ENCODE results near the gene RBBP5. TPM values are rescaled to one million over a fixed set of nuclear protein-coding genes. Genes with fewer than 3 reads are reported as not detected.

RBBP5 gene
- polyA plus RNA-seq, 3 donors = 4.9 to 10.2 (median 8.1) TPM

DNA sequence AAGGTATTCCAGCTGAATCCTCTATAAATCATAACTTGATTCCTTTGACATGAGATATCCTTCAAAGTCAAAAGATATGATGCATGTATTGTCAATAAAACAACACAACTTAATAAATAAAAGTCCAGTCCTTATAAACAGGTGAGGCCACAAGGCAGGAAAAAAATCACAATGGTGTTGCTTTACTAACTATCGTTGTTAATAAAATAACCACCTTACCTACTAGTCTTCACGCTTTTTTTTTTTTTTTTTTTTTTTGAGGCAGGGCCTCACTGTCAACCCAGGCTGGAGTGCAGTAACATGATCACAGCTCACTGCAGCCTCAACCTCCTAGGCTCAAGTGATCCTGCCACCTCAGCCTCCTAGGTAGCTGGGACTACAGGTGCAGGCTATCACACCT is 37.4 kb downstream of the RBBP5 start, which contains the start of gene TMEM81:
Gene TMEM81, minus strand, starts transcription at position 101 of the 400 bp plus-strand sequence. CDS start 140 bp downstream, outside the sequence.
- Histone ChIP-seq H3K4me1 (ENCODE audit: control insufficient read depth in 1 of 2, insufficient read depth in 2 of 2, low read length in 2 of 2) (no peaks in the 10 kb centered on the region), H3K4me2 (replicated peaks; ENCODE audit: extremely low read depth, low read length, poor library complexity, severe bottlenecking) (no peak within 1 kb of the TSS), H3K79me2 (ENCODE audit: insufficient read depth, low read length) (no peaks in the 10 kb centered on the region), H3K4me3 (replicated peaks in 1 of 3; ENCODE audit: low read depth in 2 of 3, low read length in 3 of 3) (no peak within 1 kb of the TSS), H3K9me3 (replicated peaks in 1 of 2; ENCODE audit: control insufficient read depth in 1 of 2, insufficient read depth in 1 of 2, low read length in 2 of 2) (no peaks in the 10 kb centered on the region), H2AFZ (ENCODE audit: insufficient read depth, low read depth, low read length, poor library complexity, severe bottlenecking) (no peak within 1 kb of the TSS), H3K9ac (ENCODE audit: insufficient read depth, low read length, poor library complexity, severe bottlenecking) (no peak within 1 kb of the TSS), H3K27me3 (ENCODE audit: control insufficient read depth in 2 of 2, insufficient read depth in 2 of 2, low read length in 2 of 2) (no peaks in the 10 kb centered on the region), H4K20me1 (ENCODE audit: insufficient read depth, low read length) (no peaks in the 10 kb centered on the region), H3K36me3 (replicated peaks in 1 of 2; ENCODE audit: control insufficient read depth in 1 of 2, insufficient read depth in 2 of 2, low read length in 2 of 2) (peaks cover 54 to 71% of the 10 kb centered on the region in 2 donors), H3K27ac (ENCODE audit: low read depth in 1 of 2, low read length in 2 of 2) (no peak within 1 kb of the TSS)
- WGBS (ENCODE audit: insufficient coverage) = 100% methylated on average over 1 of the region's 2 CpGs
- H3K9me3 Mint-ChIP-seq = no peaks in the 10 kb centered on the region
- DNase-seq = no peak
- peaks cover 52 to 64% of the 10 kb centered on the region in 2 donors for H3K36me3 Mint-ChIP-seq
- intact Hi-C loops (cut with micrococcal nuclease) = no loop called here
- H3K4me3 Mint-ChIP-seq = no peak within 1 kb of the TSS
- no peaks in the 10 kb centered on the region for H3K27me3 Mint-ChIP-seq (ENCODE audit: low read depth in 3 of 3)
- no peaks in the 10 kb centered on the region for H3K4me1 Mint-ChIP-seq
- peak within 1 kb of the TSS in 1 of 7 donors; percentile 38 for H3K27ac Mint-ChIP-seq
- TF ChIP-seq, protein P1, sequence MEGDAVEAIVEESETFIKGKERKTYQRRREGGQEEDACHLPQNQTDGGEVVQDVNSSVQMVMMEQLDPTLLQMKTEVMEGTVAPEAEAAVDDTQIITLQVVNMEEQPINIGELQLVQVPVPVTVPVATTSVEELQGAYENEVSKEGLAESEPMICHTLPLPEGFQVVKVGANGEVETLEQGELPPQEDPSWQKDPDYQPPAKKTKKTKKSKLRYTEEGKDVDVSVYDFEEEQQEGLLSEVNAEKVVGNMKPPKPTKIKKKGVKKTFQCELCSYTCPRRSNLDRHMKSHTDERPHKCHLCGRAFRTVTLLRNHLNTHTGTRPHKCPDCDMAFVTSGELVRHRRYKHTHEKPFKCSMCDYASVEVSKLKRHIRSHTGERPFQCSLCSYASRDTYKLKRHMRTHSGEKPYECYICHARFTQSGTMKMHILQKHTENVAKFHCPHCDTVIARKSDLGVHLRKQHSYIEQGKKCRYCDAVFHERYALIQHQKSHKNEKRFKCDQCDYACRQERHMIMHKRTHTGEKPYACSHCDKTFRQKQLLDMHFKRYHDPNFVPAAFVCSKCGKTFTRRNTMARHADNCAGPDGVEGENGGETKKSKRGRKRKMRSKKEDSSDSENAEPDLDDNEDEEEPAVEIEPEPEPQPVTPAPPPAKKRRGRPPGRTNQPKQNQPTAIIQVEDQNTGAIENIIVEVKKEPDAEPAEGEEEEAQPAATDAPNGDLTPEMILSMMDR (IDR thresholded peaks at IDR 0.05) = no peak

DNA sequence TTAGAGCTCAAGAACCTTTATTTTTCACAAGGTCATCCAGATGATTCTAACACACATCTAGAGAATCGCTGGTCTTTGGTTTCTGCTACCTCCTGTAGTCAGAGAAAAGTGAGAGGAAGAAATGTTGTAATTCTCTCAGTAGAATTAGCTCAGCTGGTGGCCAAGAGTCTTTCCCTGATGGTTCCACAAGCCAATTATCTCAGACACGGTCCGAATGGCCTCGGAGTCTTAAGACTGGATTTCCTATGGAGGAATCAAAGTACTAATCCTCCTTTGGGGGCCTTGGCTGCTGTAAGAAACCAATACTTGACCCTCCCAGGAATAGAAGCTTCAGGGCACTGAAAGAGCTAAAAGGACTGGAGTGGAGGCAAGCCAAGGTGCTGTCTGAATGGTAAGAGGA is 39.3 kb downstream of the RBBP5 start:
- no peaks in the 10 kb centered on the region for H3K79me2 ChIP-seq (ENCODE audit: insufficient read depth, low read length)
- H3K27ac Mint-ChIP-seq = no peak overlapping the region
- no peaks in the 10 kb centered on the region for H4K20me1 ChIP-seq (ENCODE audit: insufficient read depth, low read length)
- no peak overlapping the region for H2AFZ ChIP-seq (ENCODE audit: insufficient read depth, low read depth, low read length, poor library complexity, severe bottlenecking)
- no peak for DNase-seq
- H3K4me2 ChIP-seq (replicated peaks; ENCODE audit: extremely low read depth, low read length, poor library complexity, severe bottlenecking) = no peak overlapping the region
- H3K9ac ChIP-seq (ENCODE audit: insufficient read depth, low read length, poor library complexity, severe bottlenecking) = no peak overlapping the region
- peaks cover 35 to 52% of the 10 kb centered on the region in 2 donors for H3K36me3 ChIP-seq (replicated peaks in 1 of 2; ENCODE audit: control insufficient read depth in 1 of 2, insufficient read depth in 2 of 2, low read length in 2 of 2)
- H3K4me3 ChIP-seq (replicated peaks in 1 of 3; ENCODE audit: low read depth in 2 of 3, low read length in 3 of 3) = no peak overlapping the region
- no peaks in the 10 kb centered on the region for H3K27me3 ChIP-seq (ENCODE audit: control insufficient read depth in 2 of 2, insufficient read depth in 2 of 2, low read length in 2 of 2)
- H3K9me3 ChIP-seq (replicated peaks in 1 of 2; ENCODE audit: control insufficient read depth in 1 of 2, insufficient read depth in 1 of 2, low read length in 2 of 2) = no peaks in the 10 kb centered on the region
- H3K27me3 Mint-ChIP-seq (ENCODE audit: low read depth in 3 of 3) = no peaks in the 10 kb centered on the region
- TF ChIP-seq, protein P1 (IDR thresholded peaks at IDR 0.05) = no peak
- 100% methylated on average over 2 of the region's 4 CpGs for WGBS (ENCODE audit: insufficient coverage)
- no peak overlapping the region for H3K27ac ChIP-seq (ENCODE audit: low read depth in 1 of 2, low read length in 2 of 2)
- intact Hi-C loops (cut with micrococcal nuclease) = no loop called here
- H3K4me1 Mint-ChIP-seq = no peaks in the 10 kb centered on the region
- H3K36me3 Mint-ChIP-seq = peaks cover 32 to 45% of the 10 kb centered on the region in 2 donors
- no peaks in the 10 kb centered on the region for H3K9me3 Mint-ChIP-seq
- no peaks in the 10 kb centered on the region for H3K4me1 ChIP-seq (ENCODE audit: control insufficient read depth in 1 of 2, insufficient read depth in 2 of 2, low read length in 2 of 2)
- no peak overlapping the region for H3K4me3 Mint-ChIP-seq

Measured in CD14-positive monocyte (primary cell).